IMR-90 (cell line): ENCODE measurements around the gene GOLGA5. TPM values are rescaled to one million over a fixed set of nuclear protein-coding genes. Genes with fewer than 3 reads are reported as not detected.

Source experiments
- ATAC-seq: fragments of 200-7000 bp; cut with Tn5 transposase; 2 replicates; pipeline ENCODE4 v1.9.1; 2020; ENCODE audit warnings: low read depth, mild to moderate bottlenecking, moderate library complexity
- BruUV-seq: library from RNA; stranded (reverse); fragments of 400-500 nt; replicated peaks from 2 replicates; lab custom pipeline; 2021; lab: Mats Ljungman, UMichigan
- CTCF ChIA-PET: fragments of 300-600 bp; formaldehyde crosslinking; extraction: SDS; loops from one replicate; lab custom pipeline; 2021; ENCODE audit warnings: antibody characterized with exemption; lab: Yijun Ruan, JAX
- POLR2A ChIA-PET: fragments of 300-600 bp; sonication (Branson Sonifier 250); formaldehyde crosslinking; loops from one replicate; lab custom pipeline; 2022; ENCODE audit warnings: antibody characterized with exemption; ENCODE audit not compliant: unreplicated experiment; lab: Charles Lee
- DNase-seq: peaks from one replicate; pipeline ENCODE4 v3.0.0; 2013
- H2AFZ ChIP-seq: replicated peaks from 2 replicates; pipeline ENCODE3; 2013; ENCODE audit warnings: low read length, mild to moderate bottlenecking; ENCODE audit not compliant: poor library complexity
- H2AK5ac ChIP-seq: 2 replicates; pipeline ENCODE4 v1.6.1; 2013; ENCODE audit warnings: low read depth, low read length, inconsistent platforms
- H2AK9ac ChIP-seq: replicated peaks from 2 replicates; pipeline ENCODE3; 2013; ENCODE audit warnings: mild to moderate bottlenecking, low read depth, low read length, moderate library complexity; ENCODE audit not compliant: poor library complexity
- H2BK120ac ChIP-seq: 2 replicates; pipeline ENCODE4 v1.6.1; 2013; ENCODE audit warnings: low read depth, low read length, inconsistent platforms
- H2BK15ac ChIP-seq: 3 replicates; pipeline ENCODE4 v1.6.1; 2013; ENCODE audit warnings: low read depth, low read length, inconsistent platforms
- H2BK20ac ChIP-seq: 2 replicates; pipeline ENCODE4 v1.6.1; 2013; ENCODE audit warnings: low read depth, mild to moderate bottlenecking, inconsistent platforms, low read length, moderate library complexity
- H2BK5ac ChIP-seq: 2 replicates; pipeline ENCODE4 v1.6.1; 2013; ENCODE audit warnings: mild to moderate bottlenecking, low read depth, low read length, inconsistent platforms; ENCODE audit not compliant: poor library complexity, severe bottlenecking
- H3K14ac ChIP-seq: replicated peaks from 2 replicates; pipeline ENCODE4 v1.6.1; 2013; ENCODE audit warnings: low read depth, low read length, inconsistent platforms
- H3K18ac ChIP-seq: 2 replicates; pipeline ENCODE4 v1.6.1; 2013; ENCODE audit warnings: low read depth, low read length, control low read depth
- H3K23ac ChIP-seq: 2 replicates; pipeline ENCODE4 v1.6.1; 2013; ENCODE audit warnings: low read depth, low read length, inconsistent platforms
- H3K27ac ChIP-seq: 2 replicates; pipeline ENCODE4 v1.5.1; 2013; ENCODE audit warnings: mild to moderate bottlenecking, control low read depth, low read length; ENCODE audit not compliant: insufficient read depth
- H3K27me3 ChIP-seq: 2 replicates; pipeline ENCODE4 v1.6.1; 2013; ENCODE audit warnings: low read length; ENCODE audit not compliant: control insufficient read depth, insufficient read depth
- H3K36me3 ChIP-seq: 2 replicates; pipeline ENCODE4 v1.6.1; 2013; ENCODE audit warnings: low read length, mixed read lengths; ENCODE audit not compliant: control insufficient read depth, insufficient read depth
- H3K4ac ChIP-seq: 2 replicates; pipeline ENCODE4 v1.6.1; 2013; ENCODE audit warnings: low read depth, low read length, inconsistent platforms
- H3K4me1 ChIP-seq: 2 replicates; pipeline ENCODE4 v1.6.1; 2013; ENCODE audit warnings: low read length, mixed read lengths; ENCODE audit not compliant: control insufficient read depth, insufficient read depth
- H3K4me2 ChIP-seq: 2 replicates; pipeline ENCODE4 v1.6.1; 2013; ENCODE audit warnings: low read depth, mild to moderate bottlenecking, control low read depth, low read length, moderate library complexity
- H3K4me3 ChIP-seq: 2 replicates; pipeline ENCODE4 v1.5.1; 2013; ENCODE audit warnings: low read depth, mild to moderate bottlenecking, control low read depth, low read length, moderate library complexity; ENCODE audit not compliant: insufficient read depth
- H3K56ac ChIP-seq: 2 replicates; pipeline ENCODE4 v1.6.1; 2013; ENCODE audit warnings: low read length, inconsistent platforms; ENCODE audit not compliant: insufficient read depth; ENCODE audit errors: extremely low read depth
- H3K79me1 ChIP-seq, 2 experiments: 2 replicates each; pipeline ENCODE4 v1.6.1; 2013; ENCODE audit warnings: low read length in 2 of 2, inconsistent platforms in 1 of 2, low read depth in 1 of 2
- H3K9ac ChIP-seq: 2 replicates; pipeline ENCODE4 v1.6.1; 2013; ENCODE audit warnings: low read depth, low read length, control low read depth
- H3K9me1 ChIP-seq: 2 replicates; pipeline ENCODE4 v1.6.1; 2013; ENCODE audit warnings: low read length, inconsistent platforms; ENCODE audit not compliant: insufficient read depth
- H3K9me3 ChIP-seq: 2 replicates; pipeline ENCODE4 v1.6.1; 2013; ENCODE audit warnings: low read length; ENCODE audit not compliant: control insufficient read depth, insufficient read depth
- H4K20me1 ChIP-seq: 2 replicates; pipeline ENCODE4 v1.6.1; 2013; ENCODE audit warnings: low read length, inconsistent platforms; ENCODE audit not compliant: insufficient read depth
- H4K5ac ChIP-seq: 2 replicates; pipeline ENCODE4 v1.6.1; 2013; ENCODE audit warnings: mild to moderate bottlenecking, low read depth, low read length, control low read depth
- H4K8ac ChIP-seq, 2 experiments: 2 replicates each; pipeline ENCODE4 v1.6.1; 2013; ENCODE audit warnings: low read depth in 2 of 2, low read length in 2 of 2, control low read depth in 1 of 2, inconsistent platforms in 1 of 2
- H4K91ac ChIP-seq: 2 replicates; pipeline ENCODE4 v1.6.1; 2013; ENCODE audit warnings: low read depth, low read length, inconsistent platforms; ENCODE audit not compliant: insufficient read depth
- BHLHE40 ChIP-seq: fragments of 150-350 bp; IDR thresholded peaks from 2 replicates; pipeline ENCODE4 v1.6.1; 2016; ENCODE audit warnings: mild to moderate bottlenecking, low read depth, low read length
- CEBPB ChIP-seq: IDR thresholded peaks from 2 replicates; pipeline ENCODE4 v1.6.1; 2012; ENCODE audit warnings: low read depth, low read length, improper control_type of control experiment
- FOS ChIP-seq: fragments of 150-350 bp; IDR thresholded peaks from 2 replicates; pipeline ENCODE4 v1.6.1; 2016; ENCODE audit warnings: low read depth, low read length
- MAFK ChIP-seq: IDR thresholded peaks from 2 replicates; pipeline ENCODE4 v1.6.1; 2012; ENCODE audit warnings: low read depth, low read length, improper control_type of control experiment
- MAZ ChIP-seq: IDR thresholded peaks from 2 replicates; pipeline ENCODE4 v1.6.1; 2012; ENCODE audit warnings: low read depth, mild to moderate bottlenecking, low read length, improper control_type of control experiment, moderate library complexity, borderline replicate concordance
- MXI1 ChIP-seq: IDR thresholded peaks from 2 replicates; pipeline ENCODE4 v1.6.1; 2012; ENCODE audit warnings: low read depth, mild to moderate bottlenecking, low read length, moderate library complexity, borderline replicate concordance
- NFE2L2 ChIP-seq: fragments of 150-350 bp; IDR thresholded peaks from 2 replicates; pipeline ENCODE4 v1.6.1; 2016; ENCODE audit warnings: low read depth, mild to moderate bottlenecking, low read length
- POLR2A ChIP-seq: IDR thresholded peaks from 2 replicates; pipeline ENCODE4 v1.6.1; 2012; ENCODE audit warnings: mild to moderate bottlenecking, low read depth, low read length
- RAD21 ChIP-seq: IDR thresholded peaks from 2 replicates; pipeline ENCODE4 v1.6.1; 2012; ENCODE audit warnings: low read length, improper control_type of control experiment
- RCOR1 ChIP-seq: IDR thresholded peaks from 2 replicates; pipeline ENCODE4 v1.6.1; 2012; ENCODE audit warnings: mild to moderate bottlenecking, low read length, improper control_type of control experiment; ENCODE audit not compliant: insufficient replicate concordance
- RFX5 ChIP-seq: IDR thresholded peaks from 2 replicates; pipeline ENCODE4 v1.8.0; 2012; ENCODE audit warnings: low read depth, mild to moderate bottlenecking, low read length, moderate library complexity
- SMC3 ChIP-seq: fragments of 150-350 bp; IDR thresholded peaks from 2 replicates; pipeline ENCODE4 v1.6.1; 2016; ENCODE audit warnings: low read depth, mild to moderate bottlenecking, antibody characterized with exemption, low read length, moderate library complexity
- WGBS, 2 experiments: methylation state at CpG; one replicate each; pipeline versions ENCODE4 v1.1.5 to v1.1.7; 2013; ENCODE audit warnings: missing lambda C conversion rate in 2 of 2; ENCODE audit not compliant: insufficient read length in 1 of 2; ENCODE audit errors: extremely low coverage in 2 of 2; 5-methylcytosine and 5-hydroxymethylcytosine counted together
- dilution Hi-C: fragments of 300-500 bp; cut with HindIII; formaldehyde crosslinking; loops from one replicate; pipeline ENCODE4 v1.14.3; 2018; ENCODE audit warnings: low sequenced_read_pairs; ENCODE audit not compliant: unreplicated experiment
- in situ Hi-C: fragments of 300-500 bp; cut with MboI; formaldehyde crosslinking; loops from 3 replicates; pipeline ENCODE4 v1.14.3; 2019; ENCODE audit warnings: low sequenced_read_pairs, inconsistent platforms, mixed read lengths
- intact Hi-C: fragments of 100-400 bp; cut with micrococcal nuclease; formaldehyde crosslinking; loops from 2 replicates; pipeline ENCODE4 v1.10.0; 2022
- polyA plus RNA-seq, 3 experiments: library from polyadenylated mRNA; depleted of rRNA; stranded (reverse); fragments of >200 nt; gene quantifications; 2 replicates each; pipeline ENCODE4 v1.2.3, GENCODE V29; 2012; ENCODE audit warnings: low replicate concordance in 1 of 3
- total RNA-seq: library from RNA; depleted of rRNA; stranded (reverse); fragments of >200 nt; gene quantifications from 2 replicates; pipeline ENCODE4 v1.2.3, GENCODE V29; 2012
- TF ChIP-seq, protein P1 (sequence below): conservative IDR thresholded peaks from 2 replicates; pipeline ENCODE4 v1.5.1; 2012; ENCODE audit warnings: mild to moderate bottlenecking, low read depth, low read length, improper control_type of control experiment
- TF ChIP-seq, protein P2 (sequence below): fragments of 150-350 bp; IDR thresholded peaks from 2 replicates; pipeline ENCODE4 v1.6.1; 2016; ENCODE audit warnings: low read depth, mild to moderate bottlenecking, low read length, moderate library complexity, borderline replicate concordance
- TF ChIP-seq, protein P3 (sequence below): fragments of 150-350 bp; IDR thresholded peaks from 2 replicates; pipeline ENCODE4 v1.6.1; 2017; ENCODE audit warnings: mild to moderate bottlenecking, antibody characterized with exemption, low read length, low read depth

Gene GOLGA5
- total and polyA plus RNA-seq, 2 of the 4 experiments (the other 2 are of a cell fraction) = 35.0 to 59.5 TPM

GRCh38 chr14:92783813-92784431 is 10.2 kb upstream of the GOLGA5 start:
- intact Hi-C loops = loop anchor here (1.0 to 10.0 kb wide), 2 partner anchors 97 to 649 kb away; no protein-coding TSS in a partner anchor
- POLR2A ChIA-PET = interaction anchor here (0.5 kb wide), 1 partner anchor 95 kb away, joined by 3 read pairs; no protein-coding TSS in a partner anchor
- no CpG with 5 or more reads among the region's 2 CpGs for WGBS, 2 experiments
- no peak for TF ChIP-seq RFX5
- no peak for TF ChIP-seq NFE2L2
- no peak for TF ChIP-seq MXI1
- TF ChIP-seq FOS = no peak
- TF ChIP-seq, protein P1, sequence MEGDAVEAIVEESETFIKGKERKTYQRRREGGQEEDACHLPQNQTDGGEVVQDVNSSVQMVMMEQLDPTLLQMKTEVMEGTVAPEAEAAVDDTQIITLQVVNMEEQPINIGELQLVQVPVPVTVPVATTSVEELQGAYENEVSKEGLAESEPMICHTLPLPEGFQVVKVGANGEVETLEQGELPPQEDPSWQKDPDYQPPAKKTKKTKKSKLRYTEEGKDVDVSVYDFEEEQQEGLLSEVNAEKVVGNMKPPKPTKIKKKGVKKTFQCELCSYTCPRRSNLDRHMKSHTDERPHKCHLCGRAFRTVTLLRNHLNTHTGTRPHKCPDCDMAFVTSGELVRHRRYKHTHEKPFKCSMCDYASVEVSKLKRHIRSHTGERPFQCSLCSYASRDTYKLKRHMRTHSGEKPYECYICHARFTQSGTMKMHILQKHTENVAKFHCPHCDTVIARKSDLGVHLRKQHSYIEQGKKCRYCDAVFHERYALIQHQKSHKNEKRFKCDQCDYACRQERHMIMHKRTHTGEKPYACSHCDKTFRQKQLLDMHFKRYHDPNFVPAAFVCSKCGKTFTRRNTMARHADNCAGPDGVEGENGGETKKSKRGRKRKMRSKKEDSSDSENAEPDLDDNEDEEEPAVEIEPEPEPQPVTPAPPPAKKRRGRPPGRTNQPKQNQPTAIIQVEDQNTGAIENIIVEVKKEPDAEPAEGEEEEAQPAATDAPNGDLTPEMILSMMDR = peak; percentile 76
- no peak for TF ChIP-seq BHLHE40
- TF ChIP-seq RCOR1 = no peak
- no peak for TF ChIP-seq CEBPB
- TF ChIP-seq POLR2A = no peak
- TF ChIP-seq, protein P2, sequence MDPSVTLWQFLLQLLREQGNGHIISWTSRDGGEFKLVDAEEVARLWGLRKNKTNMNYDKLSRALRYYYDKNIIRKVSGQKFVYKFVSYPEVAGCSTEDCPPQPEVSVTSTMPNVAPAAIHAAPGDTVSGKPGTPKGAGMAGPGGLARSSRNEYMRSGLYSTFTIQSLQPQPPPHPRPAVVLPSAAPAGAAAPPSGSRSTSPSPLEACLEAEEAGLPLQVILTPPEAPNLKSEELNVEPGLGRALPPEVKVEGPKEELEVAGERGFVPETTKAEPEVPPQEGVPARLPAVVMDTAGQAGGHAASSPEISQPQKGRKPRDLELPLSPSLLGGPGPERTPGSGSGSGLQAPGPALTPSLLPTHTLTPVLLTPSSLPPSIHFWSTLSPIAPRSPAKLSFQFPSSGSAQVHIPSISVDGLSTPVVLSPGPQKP = no peak
- TF ChIP-seq RAD21 = peak; percentile 75
- TF ChIP-seq, protein P3, sequence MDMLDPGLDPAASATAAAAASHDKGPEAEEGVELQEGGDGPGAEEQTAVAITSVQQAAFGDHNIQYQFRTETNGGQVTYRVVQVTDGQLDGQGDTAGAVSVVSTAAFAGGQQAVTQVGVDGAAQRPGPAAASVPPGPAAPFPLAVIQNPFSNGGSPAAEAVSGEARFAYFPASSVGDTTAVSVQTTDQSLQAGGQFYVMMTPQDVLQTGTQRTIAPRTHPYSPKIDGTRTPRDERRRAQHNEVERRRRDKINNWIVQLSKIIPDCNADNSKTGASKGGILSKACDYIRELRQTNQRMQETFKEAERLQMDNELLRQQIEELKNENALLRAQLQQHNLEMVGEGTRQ = no peak
- no peak for TF ChIP-seq MAFK
- TF ChIP-seq SMC3 = peak; percentile 82
- no peak for TF ChIP-seq MAZ

More at GRCh38 chr14:92783813-92784431, 10.2 kb upstream of the GOLGA5 start:
- H4K20me1 ChIP-seq = no peaks in the 10 kb centered on the region
- H3K79me1 ChIP-seq = no peaks in the 10 kb centered on the region
- no peaks in the 10 kb centered on the region for H3K27me3 ChIP-seq
- no peak overlapping the region for H2AK5ac ChIP-seq
- no peak overlapping the region for H2AK9ac ChIP-seq
- no peak overlapping the region for H3K27ac ChIP-seq
- H2BK20ac ChIP-seq = no peak overlapping the region
- H2AFZ ChIP-seq = no peak overlapping the region
- ATAC-seq (peak; percentile 70), DNase-seq (peak; percentile 75)
- no peak overlapping the region for H4K8ac ChIP-seq
- peaks cover 5% of the 10 kb centered on the region; the same call in 1 of the 2 replicates for H3K9me3 ChIP-seq
- H2BK120ac ChIP-seq = no peak overlapping the region
- H2BK5ac ChIP-seq = no peak overlapping the region
- H3K4me2 ChIP-seq = no peak overlapping the region
- H3K18ac ChIP-seq = peak overlapping the region; percentile 77; the same call in 1 of the 2 replicates
- in situ Hi-C loops = loop anchor here (5.0 kb wide), 1 partner anchor 72 kb away; no protein-coding TSS in a partner anchor
- H3K4me3 ChIP-seq = no peak overlapping the region
- no peak overlapping the region for H3K9ac ChIP-seq
- H3K36me3 ChIP-seq = no peaks in the 10 kb centered on the region
- no peak overlapping the region for H3K23ac ChIP-seq
- H3K14ac ChIP-seq = no peak overlapping the region
- no peak overlapping the region for H3K4ac ChIP-seq
- peaks cover 10% of the 10 kb centered on the region for H3K4me1 ChIP-seq
- peak overlapping the region; percentile 80; the same call in 1 of the 2 replicates for H4K5ac ChIP-seq
- no peak overlapping the region for H2BK15ac ChIP-seq
- BruUV-seq = no TSS peak
- H4K91ac ChIP-seq = no peak overlapping the region
- no peak overlapping the region for H3K56ac ChIP-seq
- CTCF ChIA-PET = interaction anchor here (0.5 to 1.1 kb wide), 3 partner anchors 35 to 73 kb away, joined by 3 read pairs; partner anchors contain the start of gene LGMN
- dilution Hi-C loops = no loop called here
- H3K9me1 ChIP-seq = 0 out of 2 replicates have a peak, but pooled peaks cover 2% of the 10 kb centered on the region
